HG03039 (cell line): ENCODE data around the gene NCK2.

Experiments used
- ATAC-seq: cut with Tn5 transposase; IDR thresholded peaks from one replicate; pipeline ENCODE4 v1.9.1; 2021; ENCODE audit warnings: mild to moderate bottlenecking, moderate library complexity; ENCODE audit not compliant: unreplicated experiment

The NCK2 gene

DNA sequence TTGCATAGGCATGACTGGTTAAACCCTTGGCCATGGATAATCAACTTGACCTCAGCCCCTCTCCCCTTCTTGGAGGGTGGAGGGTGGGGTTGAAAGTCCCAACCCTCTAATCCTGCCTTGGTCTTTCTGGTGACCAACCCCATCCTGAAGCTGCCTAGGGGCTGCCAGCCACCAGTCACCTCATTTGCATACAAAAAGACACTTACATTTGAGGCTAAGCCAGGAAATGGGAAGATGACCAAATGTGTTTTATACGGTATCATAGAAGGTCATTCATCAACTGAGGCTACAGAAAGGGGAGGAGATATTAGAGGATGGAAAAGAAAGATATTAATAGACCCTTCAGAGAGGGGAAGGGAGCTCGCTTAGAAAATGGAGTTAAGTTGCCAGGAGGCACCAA lies 96.8 kb downstream of the NCK2 start:
- no peak for ATAC-seq

DNA sequence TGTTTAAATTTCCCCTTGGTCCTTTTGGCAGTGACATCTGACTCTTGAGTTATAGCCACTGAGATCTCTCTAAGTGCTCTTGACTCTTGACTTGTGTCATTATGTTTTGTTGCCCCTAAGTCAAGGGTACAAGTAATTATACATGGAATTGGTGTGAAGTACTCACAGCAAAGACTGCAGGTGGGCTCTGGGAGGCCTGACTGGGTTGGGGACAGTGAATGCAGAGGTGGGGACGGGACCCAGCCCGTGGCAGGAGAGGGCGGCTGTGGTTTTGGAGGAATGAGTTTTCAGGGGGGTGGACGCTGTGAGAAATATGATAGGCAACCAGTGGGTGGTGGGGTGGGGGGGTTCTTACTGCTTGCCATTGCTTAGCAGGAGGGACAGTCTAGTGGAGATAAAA lies 97.8 kb downstream of the NCK2 start:
- ATAC-seq, result no peak

DNA sequence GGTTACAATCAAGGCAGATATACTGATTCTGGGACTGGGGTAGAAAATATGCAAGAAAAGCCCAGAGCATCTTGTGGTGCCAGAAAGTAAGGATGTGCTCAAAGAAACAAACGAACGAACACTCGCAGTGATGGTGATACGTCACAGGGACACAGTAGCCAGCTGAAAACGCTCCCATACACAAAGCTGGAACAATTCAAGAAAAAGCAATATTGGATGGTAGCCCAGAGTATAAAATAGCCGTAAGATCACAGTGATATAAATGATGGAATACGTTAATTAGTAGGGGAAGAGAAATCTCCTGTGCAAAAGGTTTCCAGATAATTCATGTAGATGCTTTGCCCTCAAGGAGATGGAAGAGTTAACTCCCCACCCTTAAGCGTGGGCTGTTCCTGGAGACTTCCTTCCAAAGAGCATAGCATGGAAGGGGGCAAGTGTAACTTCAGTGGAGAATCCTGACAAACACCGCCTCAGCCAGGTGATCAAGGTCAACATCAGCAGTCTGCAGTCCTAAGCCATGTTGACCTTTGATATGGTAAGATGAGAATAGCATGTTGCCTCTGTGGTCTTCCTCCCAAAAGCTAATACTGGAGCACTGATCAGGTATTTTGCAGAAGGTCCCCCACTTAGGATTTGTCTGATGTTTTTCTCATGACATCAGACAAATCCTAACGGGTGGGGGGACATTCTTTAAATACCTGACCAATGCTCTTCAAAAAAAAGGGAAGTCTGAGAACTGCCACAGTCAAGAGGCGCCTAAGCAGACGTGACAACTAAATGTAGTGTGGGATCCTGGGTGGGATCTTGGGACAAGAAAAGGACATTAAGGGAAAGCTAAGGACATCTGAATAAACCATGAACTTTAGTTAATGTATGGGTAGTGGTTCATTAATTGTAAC lies 99.0 kb downstream of the NCK2 start:
- ATAC-seq, result no peak

DNA sequence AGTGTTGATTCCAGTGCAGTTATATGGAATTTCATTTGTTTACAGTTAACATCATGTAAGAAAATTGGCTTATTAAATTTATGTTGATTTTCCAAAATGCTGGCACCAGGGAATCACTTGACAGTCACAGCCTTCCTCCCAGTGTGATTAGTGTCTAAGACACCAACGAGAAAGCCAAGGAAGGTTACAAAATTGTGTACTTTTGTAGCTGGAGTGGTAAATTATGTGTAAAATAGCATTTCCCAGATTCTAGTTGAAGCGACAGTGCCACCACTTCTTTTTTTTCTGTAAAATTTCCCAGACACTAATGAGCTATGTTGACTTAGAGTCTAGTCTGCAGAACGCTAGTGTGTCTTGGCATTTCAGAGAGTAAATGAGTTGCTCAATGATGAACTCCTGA lies 101.3 kb downstream of the NCK2 start:
- ATAC-seq, result no peak

DNA sequence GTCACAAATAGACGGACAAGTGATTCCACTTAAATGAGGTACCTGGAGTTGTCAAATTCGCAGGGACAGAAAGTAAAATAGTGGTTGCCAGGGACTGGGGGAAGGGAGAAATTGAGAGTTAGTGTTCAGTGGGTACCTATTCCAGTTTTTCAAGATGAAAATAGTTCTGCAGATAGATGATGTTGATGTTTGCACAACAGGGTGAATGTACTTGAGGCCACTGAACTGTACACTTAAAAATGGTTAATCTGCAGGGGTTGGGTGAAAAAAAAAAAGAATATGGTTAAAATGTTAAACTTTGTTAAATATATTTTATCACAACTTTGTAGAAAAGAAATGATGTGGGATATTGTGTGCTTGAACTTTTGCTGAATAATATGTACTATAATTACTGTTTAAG lies 102.3 kb downstream of the NCK2 start:
- ATAC-seq, result no peak

DNA sequence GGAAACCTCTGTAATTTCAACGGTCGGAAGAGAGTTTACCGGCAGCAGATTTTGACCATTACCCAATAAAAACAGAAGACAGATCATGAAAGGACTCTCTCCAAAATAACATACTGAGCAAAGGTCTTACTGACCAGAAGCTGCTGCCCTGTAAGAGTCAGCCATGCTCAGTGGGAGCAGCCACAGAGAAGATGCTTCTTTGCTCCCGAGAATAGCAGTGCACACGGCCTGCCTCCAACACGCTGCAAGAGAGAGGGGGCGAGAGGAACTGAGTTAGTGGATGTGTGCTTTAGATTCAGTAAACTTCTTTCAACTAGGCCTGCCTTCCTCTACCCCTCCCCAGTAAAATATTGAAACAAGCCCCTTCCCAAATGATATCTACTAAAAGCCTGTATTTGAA lies 103.7 kb downstream of the NCK2 start:
- ATAC-seq, result no peak

DNA sequence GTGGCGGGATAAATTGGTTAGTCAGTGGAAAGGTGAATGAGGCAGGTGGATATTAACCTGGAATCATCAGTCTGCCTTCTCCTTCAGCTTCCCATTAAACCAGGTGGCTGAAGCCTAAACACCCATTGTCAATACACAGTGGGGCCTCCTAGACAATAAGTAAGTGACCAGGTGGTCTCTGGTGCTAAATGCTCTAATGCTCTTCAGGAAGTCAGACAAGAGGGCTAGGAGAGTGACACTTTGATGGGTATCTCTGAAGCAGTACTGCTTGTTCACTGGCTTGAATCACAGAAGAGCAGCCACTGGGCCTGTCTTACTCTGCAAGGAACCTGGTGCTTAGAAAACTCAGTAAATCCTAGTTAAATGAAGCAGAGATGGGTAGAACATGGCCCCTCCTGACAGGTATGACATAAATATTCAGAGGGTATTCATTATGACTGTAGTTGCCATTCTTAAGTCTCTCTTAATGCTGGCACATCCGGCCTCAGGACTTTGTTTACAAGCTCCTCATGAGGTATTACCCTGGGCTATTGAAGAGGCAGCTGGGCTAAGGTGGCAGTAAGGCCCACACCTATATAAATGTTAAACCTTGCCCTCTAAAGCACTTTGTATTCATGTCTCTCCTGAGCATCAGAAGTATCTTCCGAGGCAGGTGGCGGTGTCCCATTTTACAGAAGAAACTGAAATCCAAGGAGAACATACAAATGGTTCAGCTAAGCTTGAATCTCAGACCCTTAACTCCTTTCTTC lies 104.9 kb downstream of the NCK2 start:
- ATAC-seq, result no peak

DNA sequence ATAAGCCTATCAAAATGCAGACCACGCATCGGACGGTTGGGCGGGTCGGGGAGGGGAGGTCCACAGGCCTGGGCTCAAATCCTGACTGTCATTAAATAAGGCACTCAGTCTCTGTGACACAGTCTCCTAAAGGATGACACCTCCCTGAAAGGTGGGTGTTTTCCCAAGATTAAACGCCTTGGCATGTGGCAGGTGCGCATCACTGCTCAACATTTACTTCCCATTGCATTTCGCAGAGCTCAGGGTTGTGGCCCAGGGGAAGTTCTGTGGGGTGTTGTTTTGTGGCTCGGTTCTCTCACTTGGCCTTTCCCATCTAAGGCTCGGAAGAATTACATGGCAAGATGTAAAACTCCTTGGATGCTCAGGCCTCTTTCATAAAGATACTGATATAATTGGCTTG lies 107.4 kb downstream of the NCK2 start:
- ATAC-seq, result no peak

DNA sequence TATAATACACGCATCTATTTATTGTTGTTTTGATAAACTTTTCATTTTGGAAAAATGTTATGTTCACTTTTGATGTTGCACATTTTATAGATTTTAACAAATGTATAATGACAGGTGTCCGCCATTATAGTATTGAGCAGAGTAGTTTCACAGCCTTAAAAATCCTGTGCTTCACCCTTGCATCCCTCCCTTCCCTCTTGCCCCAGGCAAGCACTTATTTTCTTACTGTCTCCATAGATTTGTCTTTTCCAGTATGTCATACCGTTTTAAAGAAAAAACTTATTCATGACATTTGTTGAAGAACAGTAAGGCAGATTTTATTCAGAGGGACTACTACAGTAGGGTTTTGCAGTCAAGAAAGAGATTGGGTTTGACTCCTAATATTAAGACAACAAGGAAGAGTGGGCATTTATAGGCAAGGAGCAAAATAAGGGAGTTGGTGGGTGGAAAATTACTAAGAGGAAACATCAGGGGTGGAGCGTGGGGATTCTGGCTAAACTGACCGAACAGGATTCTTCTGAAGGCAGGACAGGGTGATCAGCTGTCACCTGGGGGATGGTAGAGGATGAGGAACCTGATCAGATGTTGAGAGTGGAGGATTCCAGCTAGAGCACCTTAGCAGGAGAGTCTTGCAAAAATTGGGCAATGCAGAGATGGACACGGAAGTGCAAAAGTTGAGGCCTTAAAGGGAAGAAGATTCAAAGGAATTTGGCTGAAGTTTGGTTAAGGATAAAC lies 108.8 kb downstream of the NCK2 start:
- no peak for ATAC-seq

DNA sequence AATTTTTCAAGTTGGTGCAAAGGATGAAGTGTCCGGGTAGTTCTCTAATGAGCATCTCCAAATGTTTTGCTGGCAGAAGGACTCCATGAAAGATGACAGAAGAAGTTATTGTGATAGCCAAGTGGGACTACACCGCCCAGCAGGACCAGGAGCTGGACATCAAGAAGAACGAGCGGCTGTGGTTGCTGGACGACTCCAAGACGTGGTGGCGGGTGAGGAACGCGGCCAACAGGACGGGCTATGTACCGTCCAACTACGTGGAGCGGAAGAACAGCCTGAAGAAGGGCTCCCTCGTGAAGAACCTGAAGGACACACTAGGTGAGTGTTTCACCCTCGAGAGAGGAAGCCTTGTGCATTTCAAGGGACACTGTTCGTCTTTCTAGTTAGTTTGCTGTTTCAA lies 110.3 kb downstream of the NCK2 start:
- no peak for ATAC-seq

DNA sequence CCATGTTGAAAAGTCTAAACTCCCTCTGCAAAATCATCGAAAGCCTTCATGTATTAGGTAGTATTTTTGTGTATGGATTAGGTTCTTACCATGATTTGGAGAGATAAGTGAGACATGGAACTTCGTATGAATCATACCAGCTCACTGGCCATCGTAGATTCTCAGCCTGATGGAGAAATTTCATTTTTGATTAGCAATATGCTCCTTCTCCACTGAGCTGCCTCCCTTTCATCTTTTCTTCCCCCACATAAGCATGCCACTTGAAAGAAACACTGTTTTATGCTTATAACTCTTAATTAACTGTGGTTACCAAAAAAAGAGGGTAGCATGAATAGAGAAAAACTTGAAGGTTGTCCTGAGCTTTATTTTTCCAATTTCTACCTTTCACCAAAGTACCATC lies 111.9 kb downstream of the NCK2 start:
- no peak for ATAC-seq

DNA sequence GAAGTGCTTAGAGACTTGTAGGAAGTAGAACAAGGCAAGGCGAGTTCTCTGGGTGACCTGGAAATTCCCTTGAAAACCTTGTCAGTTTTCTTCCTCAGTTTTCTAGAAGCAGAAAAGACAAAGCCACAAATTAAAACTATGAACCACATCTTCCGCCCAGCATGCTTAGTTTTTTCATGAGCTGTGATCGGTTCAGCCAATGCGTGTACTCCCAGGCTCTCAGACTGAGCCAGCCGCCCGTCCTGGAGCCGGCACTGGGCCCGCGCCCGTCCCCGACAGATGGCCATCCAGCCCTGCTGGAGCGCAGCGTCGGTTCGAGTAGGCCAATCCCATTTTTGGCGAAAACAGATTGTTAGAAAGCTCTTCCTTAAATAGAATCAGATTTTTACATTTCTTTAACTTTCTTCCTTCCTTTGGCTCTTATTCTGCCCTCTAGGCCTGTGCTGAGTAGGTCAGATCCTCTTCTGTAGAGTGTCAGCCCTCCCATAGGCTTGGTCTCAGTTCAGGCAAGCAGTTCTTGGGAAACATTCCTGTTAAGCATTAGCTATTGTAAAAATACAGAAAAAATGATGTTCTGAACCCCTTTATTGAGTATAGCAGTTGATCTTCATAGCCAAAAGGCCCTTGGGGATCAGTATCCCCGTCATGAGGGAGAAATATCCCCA lies 112.5 kb downstream of the NCK2 start:
- no peak for ATAC-seq

DNA sequence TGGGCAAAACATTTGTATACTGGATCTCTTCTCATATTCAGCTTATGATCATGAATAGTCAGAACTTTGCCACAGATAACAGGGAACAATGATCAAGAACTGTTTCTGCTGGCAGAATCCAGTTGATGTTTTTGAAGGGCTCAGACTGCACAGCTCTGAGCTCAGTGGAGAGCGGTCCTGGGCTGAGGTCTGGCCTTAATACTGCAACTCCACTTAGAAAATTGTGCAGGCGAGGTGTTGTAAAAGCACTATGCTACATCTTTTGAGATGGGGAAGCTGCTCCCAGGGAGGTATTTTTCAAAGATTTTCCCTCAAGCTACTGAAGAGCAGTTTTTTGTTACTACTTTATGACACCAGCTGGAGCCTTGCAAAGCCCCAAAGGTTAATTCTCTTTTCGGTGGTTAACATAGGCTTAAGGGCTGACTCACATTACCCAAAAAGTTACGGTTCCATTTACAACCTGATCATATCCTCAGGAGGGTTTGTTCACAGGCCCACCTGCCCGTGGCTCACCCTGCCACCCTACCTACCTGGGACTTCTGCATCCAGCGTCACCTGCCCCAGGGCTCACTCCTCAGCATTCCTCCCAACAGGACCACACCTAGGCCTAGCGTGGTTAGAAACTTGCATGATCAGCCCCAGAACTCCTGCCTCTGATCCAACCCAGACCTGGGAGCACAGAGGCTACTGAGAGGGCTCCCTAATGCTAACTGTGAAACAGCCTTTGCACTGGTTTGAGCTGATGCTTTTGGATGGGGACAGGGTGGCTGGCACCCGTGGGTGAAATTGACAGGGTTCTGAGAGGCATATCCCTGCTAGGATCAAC lies 114.4 kb downstream of the NCK2 start:
- no peak for ATAC-seq

DNA sequence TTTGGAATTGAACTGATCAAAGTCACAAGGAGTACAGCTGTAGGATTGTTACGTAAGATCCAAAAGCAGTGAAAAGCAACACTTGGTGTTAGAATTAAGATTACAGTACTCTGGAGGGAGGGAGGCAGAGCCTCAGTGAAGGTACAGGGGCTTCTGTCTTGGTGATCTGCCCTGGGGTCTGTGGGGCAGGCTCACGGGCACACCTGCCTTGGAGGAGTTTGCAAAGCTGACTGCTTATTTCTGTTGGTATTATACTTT lies 114.9 kb downstream of the NCK2 start:
- ATAC-seq, result no peak

DNA sequence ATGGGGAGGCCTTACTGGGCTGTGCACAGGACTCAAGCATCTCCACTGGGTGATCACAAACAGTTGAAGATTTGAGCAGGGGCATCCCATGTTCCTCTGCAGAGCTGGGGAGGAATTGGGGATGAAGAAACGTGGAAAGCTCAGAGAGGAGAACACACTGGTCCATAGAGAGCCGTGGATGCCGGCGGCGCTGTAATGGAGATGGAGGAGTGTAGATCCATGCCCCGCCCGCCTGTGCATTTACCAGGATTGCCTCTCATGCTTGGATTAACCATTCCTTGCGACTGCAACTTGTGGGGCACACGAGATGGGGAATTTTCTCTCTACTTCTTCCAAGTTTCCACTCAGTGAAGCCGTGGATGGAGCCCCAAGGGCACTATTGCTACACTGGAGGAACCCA lies 115.9 kb downstream of the NCK2 start:
- no peak for ATAC-seq

DNA sequence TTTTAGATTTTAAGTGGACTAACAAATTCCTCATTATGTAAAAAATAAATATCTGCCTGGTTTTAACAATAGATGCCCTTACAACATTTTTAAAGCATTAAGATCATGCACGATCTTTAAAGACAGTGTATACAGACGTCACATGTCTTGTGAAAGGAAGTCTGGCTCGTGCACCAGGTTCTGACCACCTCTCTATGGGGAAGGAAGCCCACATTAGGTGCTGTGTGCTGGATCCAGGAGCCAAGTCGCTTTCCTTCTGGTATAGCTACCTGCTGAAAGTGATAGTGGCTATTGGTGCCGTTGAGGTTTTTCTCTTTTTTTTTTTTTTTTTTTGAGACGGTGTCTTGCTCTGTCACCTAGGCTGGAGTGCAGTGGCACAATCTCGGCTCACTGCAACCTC lies 116.5 kb downstream of the NCK2 start:
- ATAC-seq, result no peak

DNA sequence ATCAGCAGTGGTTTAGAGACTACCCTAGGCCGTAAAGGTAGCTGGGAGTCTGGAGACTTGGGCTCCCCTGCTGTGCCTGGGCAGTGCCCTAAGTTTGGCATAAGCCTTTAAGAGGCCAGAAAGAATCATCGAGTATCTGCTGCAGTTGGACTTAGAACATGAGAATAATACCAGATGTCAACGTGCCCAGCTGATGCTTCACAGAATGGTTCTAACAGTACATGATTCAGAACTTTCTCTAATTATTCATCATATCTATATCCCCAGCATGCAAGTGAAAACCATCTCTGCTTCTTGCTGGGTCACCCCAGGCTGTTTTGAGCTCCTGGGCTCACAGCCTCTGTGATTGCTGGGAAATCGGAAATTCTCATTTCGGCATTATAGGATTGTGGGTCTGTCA lies 118.1 kb downstream of the NCK2 start:
- ATAC-seq, result no peak

DNA sequence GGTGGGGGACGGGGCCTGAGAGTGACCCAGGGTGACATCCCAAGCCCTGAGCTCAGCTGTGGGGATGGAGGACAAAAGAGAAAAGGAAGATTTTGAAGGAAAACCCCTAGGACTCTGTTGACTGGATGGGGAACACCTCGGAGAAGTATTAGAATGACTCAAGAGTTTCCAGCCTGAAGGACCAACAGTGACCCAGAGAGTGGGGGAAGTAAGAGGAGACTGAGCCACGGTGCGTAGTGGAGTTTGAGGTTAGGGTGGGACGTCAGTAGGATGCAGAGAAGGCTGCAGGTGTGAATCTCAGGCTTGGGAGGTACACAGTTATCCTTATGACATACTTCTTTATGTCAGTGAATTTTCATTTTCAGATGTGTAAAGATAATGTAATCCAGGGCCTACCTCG lies 119.5 kb downstream of the NCK2 start:
- no peak for ATAC-seq

DNA sequence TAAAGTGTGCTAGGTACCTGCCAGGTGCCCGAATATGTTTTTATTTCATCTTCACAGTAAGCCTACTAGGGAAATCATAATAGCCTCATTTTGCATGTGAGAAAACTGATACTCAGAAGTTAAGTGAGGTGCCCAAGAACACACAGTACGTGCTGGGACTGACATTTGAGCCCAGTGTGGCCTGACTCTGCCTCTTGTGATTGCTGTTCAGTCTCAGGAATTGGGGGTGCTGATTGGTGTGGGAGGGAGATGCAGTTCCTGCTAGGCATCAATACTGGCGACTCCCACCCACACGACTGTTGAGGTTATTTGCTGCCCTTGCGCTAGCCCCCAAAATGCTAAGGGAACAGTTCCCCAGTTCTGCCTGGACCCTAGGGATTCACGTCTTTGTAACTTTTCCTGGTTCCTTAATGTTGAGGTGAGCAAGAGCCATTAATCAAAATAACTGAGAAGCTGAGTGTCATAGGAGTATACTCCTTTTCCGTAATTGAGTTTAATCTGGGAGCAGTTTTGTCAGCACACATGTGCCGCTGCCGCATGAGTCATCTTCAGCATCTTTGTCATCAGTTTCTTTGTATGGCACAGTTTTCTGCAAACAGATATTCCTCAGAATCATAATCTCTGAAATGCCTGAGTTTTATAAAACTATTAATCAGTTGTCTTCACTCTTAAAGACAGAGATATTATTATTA lies 120.7 kb downstream of the NCK2 start:
- ATAC-seq, result no peak
